ENCODE measurements around the gene IMPA2.

The IMPA2 gene

DNA sequence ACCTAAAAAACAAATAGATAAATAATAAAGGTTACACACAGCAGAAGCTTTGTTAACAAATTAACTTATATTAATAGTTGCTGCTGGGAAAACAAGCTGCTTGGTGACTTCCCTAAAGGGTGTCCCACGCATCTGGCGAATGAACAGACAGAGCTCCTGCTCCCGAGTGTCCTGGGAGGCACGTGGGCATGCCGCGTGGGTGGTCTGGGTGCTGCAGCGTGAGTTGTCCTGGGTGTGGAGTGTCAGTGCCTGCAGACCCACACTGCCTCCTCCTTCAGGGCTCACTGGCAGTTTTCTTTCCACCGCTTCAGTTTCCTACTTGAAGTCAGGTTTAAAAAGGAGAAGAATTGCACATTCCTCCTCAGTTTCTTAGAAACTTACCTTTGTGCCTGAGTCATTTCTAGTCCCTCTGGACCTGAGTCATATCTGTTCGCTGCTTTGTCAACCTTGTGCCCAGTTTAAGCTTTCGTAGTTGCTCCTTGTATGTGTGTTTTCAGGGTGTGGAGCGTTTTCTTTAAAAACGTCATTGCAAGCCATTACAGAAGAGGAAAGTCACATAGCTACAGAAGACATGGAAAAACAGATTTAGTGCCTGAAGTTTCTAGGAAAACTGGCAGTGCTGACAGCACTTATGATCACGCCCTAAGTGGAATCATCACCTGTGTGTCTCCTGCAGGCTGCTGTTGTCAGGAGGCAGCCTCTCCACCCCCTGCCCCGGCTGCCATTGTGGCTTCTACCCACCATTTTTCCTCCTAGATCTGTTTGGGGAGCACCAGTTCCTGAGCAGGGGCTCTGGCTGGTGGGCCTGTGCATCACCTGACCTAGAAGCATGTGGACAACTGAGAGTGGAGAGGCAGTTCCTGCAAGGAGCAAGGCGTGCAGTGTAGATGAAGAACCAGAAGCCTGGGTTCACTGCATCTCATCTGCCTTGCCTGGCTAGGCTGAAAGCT is 24.5 kb downstream of the IMPA2 start:
- Histone ChIP-seq H3K4me3 (ENCODE audit: insufficient read depth, low read length, poor library complexity, severe bottlenecking) (no peak overlapping the region), H3K4me2 (ENCODE audit: low read depth, low read length, poor library complexity, severe bottlenecking) (no peak overlapping the region), H3K9me3 (ENCODE audit: insufficient read depth, low read length) (no peaks in the 10 kb centered on the region), H3K36me3 (ENCODE audit: low read length) (no peaks in the 10 kb centered on the region), H3K27me3 (ENCODE audit: low read length) (no peaks in the 10 kb centered on the region), H2AFZ (ENCODE audit: low read depth, low read length, severe bottlenecking) (no peak overlapping the region), H4K20me1 (ENCODE audit: low read depth, low read length) (no peaks in the 10 kb centered on the region), H3K27ac (ENCODE audit: low read depth, low read length) (no peak overlapping the region), H3K9ac (ENCODE audit: low read length) (no peak overlapping the region), H3F3A (ENCODE audit: insufficient read depth) (no peaks in the 10 kb centered on the region), H3K9me2 (replicated peaks; ENCODE audit: insufficient read depth, low read length) (no peaks in the 10 kb centered on the region), H3K79me2 (ENCODE audit: insufficient read depth, low read length) (no peaks in the 10 kb centered on the region)
- no peak for TF ChIP-seq EZH2phosphoT487 (conservative IDR thresholded peaks at IDR 0.05; ENCODE audit: low read length)

GRCh38 chr18:12006488-12006840 is 25.2 kb downstream of the IMPA2 start:
- no peak overlapping the region for H3K4me2 ChIP-seq (ENCODE audit: low read depth, low read length, poor library complexity, severe bottlenecking)
- H3K4me3 ChIP-seq (ENCODE audit: insufficient read depth, low read length, poor library complexity, severe bottlenecking): no peak overlapping the region
- H3K79me2 ChIP-seq (ENCODE audit: insufficient read depth, low read length): no peaks in the 10 kb centered on the region
- H3K9ac ChIP-seq (ENCODE audit: low read length): no peak overlapping the region
- H3K9me2 ChIP-seq (replicated peaks; ENCODE audit: insufficient read depth, low read length): no peaks in the 10 kb centered on the region
- H3K36me3 ChIP-seq (ENCODE audit: low read length): no peaks in the 10 kb centered on the region
- no peaks in the 10 kb centered on the region for H4K20me1 ChIP-seq (ENCODE audit: low read depth, low read length)
- H3K27ac ChIP-seq (ENCODE audit: low read depth, low read length): no peak overlapping the region
- TF ChIP-seq EZH2phosphoT487 (conservative IDR thresholded peaks at IDR 0.05; ENCODE audit: low read length) (no peak), CTCF (IDR thresholded peaks at IDR 0.05; ENCODE audit: insufficient read depth, low read length, poor library complexity, severe bottlenecking) (no peak)
- H3K27me3 ChIP-seq (ENCODE audit: low read length): no peaks in the 10 kb centered on the region
- H2AFZ ChIP-seq (ENCODE audit: low read depth, low read length, severe bottlenecking): no peak overlapping the region
- H3K9me3 ChIP-seq (ENCODE audit: insufficient read depth, low read length): no peaks in the 10 kb centered on the region
- H3F3A ChIP-seq (ENCODE audit: insufficient read depth): no peaks in the 10 kb centered on the region

GRCh38 chr18:12007063-12007462 is 25.8 kb downstream of the IMPA2 start:
- Histone ChIP-seq H2AFZ (ENCODE audit: low read depth, low read length, severe bottlenecking) (no peak overlapping the region), H3F3A (ENCODE audit: insufficient read depth) (no peaks in the 10 kb centered on the region), H3K4me2 (ENCODE audit: low read depth, low read length, poor library complexity, severe bottlenecking) (no peak overlapping the region), H3K36me3 (ENCODE audit: low read length) (no peaks in the 10 kb centered on the region), H3K9ac (ENCODE audit: low read length) (no peak overlapping the region), H3K4me3 (ENCODE audit: insufficient read depth, low read length, poor library complexity, severe bottlenecking) (no peak overlapping the region), H4K20me1 (ENCODE audit: low read depth, low read length) (no peaks in the 10 kb centered on the region), H3K27ac (ENCODE audit: low read depth, low read length) (no peak overlapping the region), H3K79me2 (ENCODE audit: insufficient read depth, low read length) (no peaks in the 10 kb centered on the region), H3K9me2 (replicated peaks; ENCODE audit: insufficient read depth, low read length) (no peaks in the 10 kb centered on the region), H3K27me3 (ENCODE audit: low read length) (no peaks in the 10 kb centered on the region), H3K9me3 (ENCODE audit: insufficient read depth, low read length) (no peaks in the 10 kb centered on the region)
- TF ChIP-seq EZH2phosphoT487 (conservative IDR thresholded peaks at IDR 0.05; ENCODE audit: low read length): no peak
- TF ChIP-seq CTCF (IDR thresholded peaks at IDR 0.05; ENCODE audit: insufficient read depth, low read length, poor library complexity, severe bottlenecking): no peak

- Histone ChIP-seq H3K4me3 (ENCODE audit: insufficient read depth, low read length, poor library complexity, severe bottlenecking) (no peak overlapping the region), H3K9ac (ENCODE audit: low read length) (no peak overlapping the region), H2AFZ (ENCODE audit: low read depth, low read length, severe bottlenecking) (no peak overlapping the region), H3K27me3 (ENCODE audit: low read length) (no peaks in the 10 kb centered on the region), H3K79me2 (ENCODE audit: insufficient read depth, low read length) (no peaks in the 10 kb centered on the region), H3K4me2 (ENCODE audit: low read depth, low read length, poor library complexity, severe bottlenecking) (no peak overlapping the region), H3K27ac (ENCODE audit: low read depth, low read length) (no peak overlapping the region), H3K36me3 (ENCODE audit: low read length) (no peaks in the 10 kb centered on the region), H3K9me2 (replicated peaks; ENCODE audit: insufficient read depth, low read length) (no peaks in the 10 kb centered on the region), H3F3A (ENCODE audit: insufficient read depth) (no peaks in the 10 kb centered on the region), H4K20me1 (ENCODE audit: low read depth, low read length) (no peaks in the 10 kb centered on the region), H3K9me3 (ENCODE audit: insufficient read depth, low read length) (no peaks in the 10 kb centered on the region)
- TF ChIP-seq EZH2phosphoT487 (conservative IDR thresholded peaks at IDR 0.05; ENCODE audit: low read length) (no peak), CTCF (IDR thresholded peaks at IDR 0.05; ENCODE audit: insufficient read depth, low read length, poor library complexity, severe bottlenecking) (no peak)
Measured at GRCh38 chr18:12008181-12008767, 27.0 kb downstream of the IMPA2 start.

All from SU-DHL-6 (cell line).